EL (cell line): ENCODE measurements around the gene BRIP1.
"Not testable (repeated sequence)": the region's sequence is repeated elsewhere in the genome, so short reads cannot be mapped to it uniquely, and the experiment has no call there.

Experiments
- DNase-seq: peaks from one replicate; pipeline ENCODE4 v3.0.0-alpha.2; 2016

BRIP1 gene

DNA sequence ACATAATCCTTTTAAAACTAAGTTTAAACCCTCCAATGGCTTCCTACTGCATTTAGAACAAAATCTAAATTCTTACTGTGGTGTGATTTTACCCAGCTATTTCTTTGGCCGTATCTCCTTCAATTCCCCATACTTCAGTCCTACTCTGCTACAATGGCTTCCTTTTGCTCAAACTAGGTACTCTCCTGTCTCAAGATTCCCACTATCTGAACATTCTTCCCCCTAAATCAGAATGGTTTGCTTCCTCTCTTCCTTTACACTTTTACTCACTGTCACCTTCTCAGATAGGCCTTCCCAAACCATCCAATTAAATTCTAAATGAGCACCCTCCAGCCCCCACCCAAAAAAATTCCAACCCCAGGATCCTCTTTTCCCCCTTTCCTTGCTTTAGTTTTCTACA is 109.2 kb downstream of the BRIP1 start:
- DNase-seq, result no peak

DNA sequence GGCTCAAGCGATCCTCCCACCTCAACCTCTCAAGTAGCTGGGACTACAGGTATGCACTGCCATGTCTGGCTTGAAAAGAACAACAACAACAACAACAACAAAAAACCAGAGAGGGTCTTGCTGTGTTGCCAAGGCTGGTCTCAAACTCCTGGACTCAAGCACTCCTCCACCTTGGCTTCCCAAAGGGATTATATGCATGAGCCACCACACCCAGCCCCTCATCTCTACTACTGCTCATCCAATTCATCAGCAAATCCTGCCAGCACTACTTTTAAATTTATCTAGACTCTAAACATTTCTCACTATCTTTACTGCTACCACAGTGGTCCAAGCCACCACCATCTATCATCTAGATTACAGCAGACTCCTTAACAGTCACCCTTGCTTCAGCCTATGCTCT is 109.6 kb downstream of the BRIP1 start:
- DNase-seq, result no peak

GRCh38 chr17:61750656-61751055 is 112.7 kb downstream of the BRIP1 start:
- DNase-seq, result no peak

DNA sequence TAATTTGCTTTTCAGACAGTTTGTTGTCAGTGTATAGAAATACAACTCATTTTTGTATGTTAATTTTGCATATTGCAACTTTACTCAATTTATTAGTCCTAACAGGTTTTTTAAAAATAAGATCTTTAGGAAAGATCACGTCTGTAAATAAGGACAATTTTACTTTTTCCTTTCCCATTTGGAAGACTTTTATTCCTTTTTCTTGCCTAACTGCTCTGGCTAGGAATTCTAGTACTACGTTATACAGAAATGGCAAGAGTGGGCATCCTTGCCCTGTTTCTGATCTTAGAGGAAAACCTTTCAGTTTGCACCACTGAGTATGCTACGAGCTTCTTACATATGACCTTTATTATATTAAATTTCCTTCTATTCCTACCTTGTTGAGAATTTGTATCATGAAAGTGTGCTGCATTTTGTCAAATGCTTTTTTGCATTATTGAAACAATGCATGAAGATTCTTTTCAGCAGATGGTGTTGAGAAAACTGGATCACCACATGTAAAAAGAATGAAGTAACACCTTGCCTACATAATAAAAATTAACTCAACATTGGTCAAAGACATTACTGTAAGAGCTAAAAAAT is 113.4 kb downstream of the BRIP1 start:
- DNase-seq, result no peak

GRCh38 chr17:61746248-61746985 is 116.9 kb downstream of the BRIP1 start:
- no peak for DNase-seq

DNA sequence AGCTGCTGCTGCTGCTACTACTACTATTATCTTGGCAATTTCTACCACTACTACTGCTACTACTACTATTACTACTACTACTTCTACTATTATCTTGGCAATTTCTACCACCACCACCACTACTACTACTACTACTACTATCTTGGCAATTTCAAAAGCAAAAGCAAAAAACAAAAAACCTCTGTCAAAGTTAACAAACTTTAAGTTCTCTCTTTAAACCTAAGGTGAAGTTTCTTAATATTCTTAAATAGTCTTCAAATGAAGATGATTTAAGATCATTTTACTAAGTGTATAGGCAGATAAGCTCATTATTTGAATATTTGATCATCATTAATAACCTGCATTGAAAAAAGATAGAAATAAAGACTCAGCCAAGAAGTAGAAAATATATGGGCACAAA is 118.5 kb downstream of the BRIP1 start:
- DNase-seq, result no peak

DNA sequence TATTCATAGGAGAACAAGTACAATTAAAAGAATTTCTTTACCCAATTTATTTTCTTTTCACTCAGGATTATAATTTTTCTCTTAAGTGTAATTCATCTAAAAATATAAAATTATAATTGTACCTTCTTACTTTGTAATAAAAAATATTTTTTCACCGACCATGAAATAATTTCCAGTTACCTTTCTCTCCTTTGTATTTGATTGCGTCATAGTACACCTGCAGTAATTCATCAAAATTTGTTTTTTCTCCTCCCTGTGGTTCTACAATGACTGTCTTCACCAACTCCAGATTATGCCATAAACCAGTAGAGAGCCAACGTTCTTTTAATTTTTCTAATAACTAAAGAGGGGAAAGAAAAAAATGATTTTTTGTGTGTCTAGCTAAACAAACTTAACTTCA is 119.1 kb downstream of the BRIP1 start:
- no peak for DNase-seq

DNA sequence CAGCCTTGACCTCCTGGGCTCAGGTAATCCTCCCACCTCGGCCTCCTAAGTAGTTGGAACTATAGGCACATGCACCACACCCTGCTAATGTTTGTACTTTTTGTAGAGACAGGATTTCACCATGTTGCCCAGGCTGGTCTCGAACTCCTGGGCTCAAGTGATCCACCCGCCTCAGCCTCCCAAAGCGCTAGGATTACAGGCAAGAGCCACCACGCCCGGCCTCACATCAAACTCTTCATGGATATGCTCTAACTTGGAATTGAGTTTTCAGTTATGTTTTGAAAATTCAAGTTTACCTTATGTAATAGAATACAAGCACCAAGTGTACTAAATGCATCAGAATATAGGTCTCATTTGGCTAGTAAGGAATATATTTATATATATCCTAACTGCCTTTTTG is 119.6 kb downstream of the BRIP1 start:
- DNase-seq, result no peak

- DNase-seq, result no peak
Measured at GRCh38 chr17:61739002-61739401, 124.3 kb downstream of the BRIP1 start.

GRCh38 chr17:61738249-61738648 is 125.1 kb downstream of the BRIP1 start:
- DNase-seq, result no peak

- no peak for DNase-seq
Measured at GRCh38 chr17:61737820-61738219, 125.5 kb downstream of the BRIP1 start.

DNA sequence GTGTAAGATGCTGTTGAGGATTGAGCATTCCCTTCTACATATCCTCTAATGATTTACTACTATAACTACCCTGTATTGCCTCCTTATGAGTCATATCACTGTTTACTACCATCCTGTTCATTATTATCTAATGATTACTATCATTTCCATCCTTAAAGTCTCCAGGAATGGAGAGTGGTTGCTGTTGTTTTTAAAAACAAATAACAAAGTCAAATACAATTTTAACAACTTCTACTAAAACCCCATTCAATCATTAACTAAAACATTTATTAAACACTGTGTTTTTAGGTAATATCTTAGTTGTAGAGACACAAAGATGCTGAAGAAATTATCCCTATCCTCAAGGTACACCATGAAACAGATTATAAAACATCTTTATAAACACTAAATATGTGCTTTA is 126.9 kb downstream of the BRIP1 start:
- DNase-seq, result no peak

GRCh38 chr17:61735807-61736206 is 127.5 kb downstream of the BRIP1 start:
- no peak for DNase-seq

GRCh38 chr17:61734466-61734865 is 128.9 kb downstream of the BRIP1 start:
- no peak for DNase-seq

- no peak for DNase-seq
Measured at GRCh38 chr17:61734012-61734411, 129.3 kb downstream of the BRIP1 start.

DNA sequence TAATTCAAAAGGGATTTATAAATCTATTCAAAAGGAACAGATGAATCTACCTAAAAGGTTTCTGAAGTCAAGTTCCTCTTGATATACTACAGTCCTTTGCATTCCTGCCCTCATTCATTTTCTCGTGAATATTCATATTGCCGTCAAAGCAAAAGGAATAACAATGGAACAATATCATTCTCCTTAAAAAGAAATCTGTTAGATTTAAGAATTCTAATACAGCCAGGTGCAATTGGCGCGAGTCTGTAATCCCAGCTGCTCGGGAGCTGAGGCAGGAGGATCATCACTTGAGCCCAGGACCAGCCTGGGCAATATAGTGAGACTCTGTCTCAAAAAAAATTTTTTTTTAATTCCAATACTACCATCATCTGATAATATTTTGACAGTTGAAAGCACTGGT is 130.3 kb downstream of the BRIP1 start:
- no peak for DNase-seq

GRCh38 chr17:61732169-61732568 is 131.2 kb downstream of the BRIP1 start:
- DNase-seq, result no peak

- DNase-seq, result no peak
Measured at GRCh38 chr17:61731330-61731729, 132.0 kb downstream of the BRIP1 start.

GRCh38 chr17:61729690-61730268 is 133.5 kb downstream of the BRIP1 start:
- no peak for DNase-seq

DNA sequence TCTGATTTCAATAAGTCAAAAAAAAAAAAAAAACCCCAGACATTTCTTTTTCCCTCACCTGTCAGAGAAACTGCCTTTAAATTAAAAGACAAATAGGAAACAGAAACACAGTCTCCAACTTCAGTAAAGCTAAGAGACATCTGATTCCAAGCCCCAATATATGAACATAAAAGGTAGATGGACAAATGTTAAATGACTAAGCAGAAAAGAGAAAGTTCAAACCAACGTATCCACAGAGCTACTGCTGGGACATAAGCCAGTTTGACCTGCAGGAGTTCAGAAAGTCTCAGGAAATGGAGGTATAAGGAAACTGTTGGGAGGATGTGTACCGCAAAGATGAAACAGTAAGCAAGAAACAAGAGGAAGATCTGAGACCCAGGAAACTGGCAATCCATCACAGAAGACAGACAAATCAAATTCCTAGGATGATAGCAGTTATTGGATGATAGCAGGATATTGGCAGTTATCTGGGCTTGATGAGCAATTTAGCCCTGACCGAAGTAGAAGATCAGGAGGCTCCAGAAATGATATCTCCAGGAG is 135.0 kb downstream of the BRIP1 start:
- no peak for DNase-seq

- DNase-seq, result not testable (repeated sequence)
Measured at GRCh38 chr17:61727798-61728197, 135.5 kb downstream of the BRIP1 start.

DNA sequence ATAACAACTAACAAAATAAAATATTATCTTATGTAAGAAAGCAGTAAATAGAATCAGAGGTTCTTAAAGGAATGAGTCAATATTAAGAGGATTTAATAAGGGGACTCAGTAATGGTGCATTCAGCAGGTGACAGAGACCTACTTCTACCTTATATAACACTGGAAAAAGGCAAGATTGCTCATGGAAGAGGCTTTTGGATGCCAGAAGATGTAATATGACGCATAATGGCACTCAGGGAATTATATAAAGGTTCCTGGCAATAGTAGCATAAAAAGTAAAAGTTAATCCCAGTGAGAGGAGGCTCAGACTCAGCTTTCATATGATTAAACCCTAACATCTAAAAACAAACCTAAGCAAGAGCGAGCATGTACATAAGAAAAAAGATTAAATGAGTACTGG is 136.4 kb downstream of the BRIP1 start:
- no peak for DNase-seq

DNA sequence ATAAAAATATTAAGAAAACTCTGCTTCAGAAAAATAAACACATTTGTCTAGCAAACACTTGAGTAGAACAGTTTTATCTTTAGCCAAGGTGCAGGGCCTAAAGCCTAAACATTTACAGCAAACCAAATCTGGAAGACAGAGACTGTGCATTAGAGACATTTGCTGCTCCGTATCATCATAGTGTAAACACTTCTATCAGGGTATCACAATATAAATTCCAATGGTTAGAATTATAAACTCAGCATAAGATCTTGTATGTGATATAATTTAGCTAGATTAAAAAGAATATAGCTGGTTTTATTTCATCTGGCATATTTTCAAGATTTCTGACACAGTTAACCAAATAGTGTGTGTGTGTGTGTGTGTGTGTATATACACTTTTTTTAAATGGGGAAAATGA is 138.6 kb downstream of the BRIP1 start:
- DNase-seq, result no peak

DNA sequence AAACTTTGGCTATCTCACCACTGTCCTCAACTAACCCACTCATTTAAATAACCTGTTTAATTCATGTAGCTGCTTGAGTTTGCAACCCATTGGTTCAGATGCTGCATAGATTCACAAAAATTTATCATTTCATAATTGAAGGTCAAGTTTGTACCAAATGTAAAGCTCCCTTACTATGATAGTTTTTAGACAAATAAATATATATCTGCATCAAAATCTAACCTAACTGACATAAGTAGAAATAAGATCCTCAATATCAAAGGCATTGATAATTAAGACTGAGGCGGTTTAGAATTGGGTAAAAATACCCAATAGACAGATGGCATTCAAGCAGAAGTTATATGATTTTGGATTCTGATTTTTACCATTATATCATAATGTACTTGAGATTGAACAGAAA is 139.4 kb downstream of the BRIP1 start:
- DNase-seq, result no peak
